Esophagus squamous epithelium (tissue), 4 donors: ENCODE results near the gene LRRTM3.

Source experiments
- CTCF ChIP-seq, 6 experiments: fragments of 450-650 bp in 4 of 6; fragments of 200-600 bp in 2 of 6; sonication (generic) in 2 of 6; IDR thresholded peaks; one replicate each; pipeline ENCODE4 v1.5.1; 2016 to 2019; ENCODE audit warnings: antibody characterized with exemption in 6 of 6, mild to moderate bottlenecking in 4 of 6, moderate library complexity in 4 of 6
- POLR2A ChIP-seq, 4 donors: fragments of 450-650 bp; IDR thresholded peaks; one replicate each; pipeline ENCODE4 v1.6.1; 2017; ENCODE audit warnings: antibody characterized with exemption in 4 of 4, mild to moderate bottlenecking in 4 of 4, moderate library complexity in 3 of 4

- TF ChIP-seq CTCF (IDR thresholded peaks at IDR 0.05) (no peak), POLR2A (IDR thresholded peaks at IDR 0.05) (no peak)
Observed at GRCh38 chr10:67033878-67034277, 108.0 kb downstream of the LRRTM3 start.
